ENCODE measurements around the gene NME7.

The NME7 gene

DNA sequence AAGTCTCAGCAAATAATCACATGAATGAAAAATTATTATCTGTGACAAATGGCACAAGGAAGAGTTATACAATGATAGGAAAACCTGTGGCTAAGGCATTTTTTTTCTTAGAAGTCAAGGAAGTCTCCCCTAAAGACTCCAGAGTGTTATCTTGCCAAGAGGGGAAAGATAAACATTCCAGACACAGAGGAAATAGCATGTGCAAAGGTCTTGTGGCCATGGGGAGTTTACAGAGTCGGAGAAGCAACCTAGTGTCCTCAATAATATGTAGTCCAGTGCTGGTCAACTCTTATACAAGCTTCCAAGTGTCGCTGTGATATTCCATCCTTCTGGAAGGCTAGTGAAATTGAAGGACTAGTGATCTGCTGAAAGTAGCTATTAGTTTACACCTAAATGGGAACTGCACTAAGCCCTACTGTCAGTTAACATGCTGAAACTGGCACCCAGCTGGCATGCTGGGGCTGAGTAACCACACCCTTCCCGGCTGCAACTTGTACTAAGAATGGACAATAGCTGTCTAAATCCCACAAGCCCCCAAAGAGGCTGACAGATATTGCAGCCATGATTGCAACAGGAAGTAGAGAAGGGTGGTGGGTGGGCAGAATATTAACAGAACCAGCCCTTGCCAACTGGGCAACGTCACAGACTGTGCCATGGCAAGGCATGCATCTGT is 272.6 kb downstream of the NME7 start:
- H3K36me3 ChIP-seq (replicated peaks) = no peaks in the 10 kb centered on the region
- DNase-seq = no peak
- no peaks in the 10 kb centered on the region for H3K27me3 ChIP-seq (replicated peaks)
- in situ Hi-C loops (cut with HindIII; ENCODE audit: low pct_ligation_motif_present, low sequenced_read_pairs) = no loop called here
- TF ChIP-seq CTCF (IDR thresholded peaks at IDR 0.05; ENCODE audit: low read depth, low read length, missing control alignments) = no peak
- no peak overlapping the region for H3K4me3 ChIP-seq (ENCODE audit: low read depth, low read length)
- H3K27ac ChIP-seq = no peak overlapping the region

DNA sequence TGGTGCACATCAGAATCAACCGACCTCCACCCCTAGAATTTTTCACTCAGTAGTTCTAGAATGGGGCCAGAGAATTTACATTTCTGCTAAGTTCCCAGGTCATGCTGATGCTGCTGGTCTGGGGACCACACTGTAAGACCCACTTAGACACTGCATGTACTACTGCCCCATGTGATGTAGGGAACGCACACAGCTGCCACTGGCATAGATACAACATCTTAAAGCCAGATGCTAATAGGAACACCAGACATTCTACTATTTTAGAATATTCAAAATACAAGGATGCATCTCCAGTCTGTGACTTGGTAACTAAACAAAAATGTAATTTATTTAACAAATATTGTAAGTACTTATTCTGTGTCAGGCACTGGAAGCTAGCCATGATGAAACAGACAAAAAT is 275.2 kb downstream of the NME7 start:
- Histone ChIP-seq H3K27me3 (replicated peaks) (no peaks in the 10 kb centered on the region), H3K36me3 (replicated peaks) (no peaks in the 10 kb centered on the region), H3K4me3 (ENCODE audit: low read depth, low read length) (no peak overlapping the region), H3K27ac (no peak overlapping the region)
- no peak for DNase-seq
- in situ Hi-C loops (cut with HindIII; ENCODE audit: low pct_ligation_motif_present, low sequenced_read_pairs) = no loop called here
- no peak for TF ChIP-seq CTCF (IDR thresholded peaks at IDR 0.05; ENCODE audit: low read depth, low read length, missing control alignments)

DNA sequence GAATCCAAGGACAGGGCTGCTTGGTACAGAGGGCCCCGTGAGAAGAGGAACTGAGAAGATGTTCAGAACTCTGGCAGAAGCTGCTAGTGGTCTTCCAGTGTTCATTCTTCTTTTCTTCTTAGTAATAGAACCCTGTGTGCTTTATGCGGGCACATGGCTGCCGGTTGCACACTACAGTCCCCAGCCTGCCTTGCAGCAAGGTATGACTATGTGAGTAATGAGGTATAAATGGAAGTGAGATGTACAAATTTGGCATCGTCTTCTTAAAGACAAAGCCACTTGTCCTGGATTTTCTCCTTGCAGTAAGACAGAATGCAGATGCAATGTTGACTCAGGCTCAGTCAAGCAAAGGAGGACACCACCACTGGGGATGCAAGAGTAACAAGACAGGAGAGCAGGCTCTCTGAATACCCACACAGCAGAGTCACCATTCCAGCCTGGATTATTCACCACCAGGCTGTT is 276.1 kb downstream of the NME7 start:
- DNase-seq = peak; percentile 35
- Histone ChIP-seq H3K4me3 (ENCODE audit: low read depth, low read length) (no peak overlapping the region), H3K27ac (no peak overlapping the region), H3K27me3 (replicated peaks) (no peaks in the 10 kb centered on the region), H3K36me3 (replicated peaks) (no peaks in the 10 kb centered on the region)
- TF ChIP-seq CTCF (IDR thresholded peaks at IDR 0.05; ENCODE audit: low read depth, low read length, missing control alignments) = no peak
- in situ Hi-C loops (cut with HindIII; ENCODE audit: low pct_ligation_motif_present, low sequenced_read_pairs) = no loop called here

GRCh38 chr1:169090900-169091311 is 276.7 kb downstream of the NME7 start:
- H3K4me3 ChIP-seq (ENCODE audit: low read depth, low read length) = no peak overlapping the region
- DNase-seq = no peak
- no peaks in the 10 kb centered on the region for H3K27me3 ChIP-seq (replicated peaks)
- no peak overlapping the region for H3K27ac ChIP-seq
- in situ Hi-C loops (cut with HindIII; ENCODE audit: low pct_ligation_motif_present, low sequenced_read_pairs) = no loop called here
- no peak for TF ChIP-seq CTCF (IDR thresholded peaks at IDR 0.05; ENCODE audit: low read depth, low read length, missing control alignments)
- no peaks in the 10 kb centered on the region for H3K36me3 ChIP-seq (replicated peaks)

DNA sequence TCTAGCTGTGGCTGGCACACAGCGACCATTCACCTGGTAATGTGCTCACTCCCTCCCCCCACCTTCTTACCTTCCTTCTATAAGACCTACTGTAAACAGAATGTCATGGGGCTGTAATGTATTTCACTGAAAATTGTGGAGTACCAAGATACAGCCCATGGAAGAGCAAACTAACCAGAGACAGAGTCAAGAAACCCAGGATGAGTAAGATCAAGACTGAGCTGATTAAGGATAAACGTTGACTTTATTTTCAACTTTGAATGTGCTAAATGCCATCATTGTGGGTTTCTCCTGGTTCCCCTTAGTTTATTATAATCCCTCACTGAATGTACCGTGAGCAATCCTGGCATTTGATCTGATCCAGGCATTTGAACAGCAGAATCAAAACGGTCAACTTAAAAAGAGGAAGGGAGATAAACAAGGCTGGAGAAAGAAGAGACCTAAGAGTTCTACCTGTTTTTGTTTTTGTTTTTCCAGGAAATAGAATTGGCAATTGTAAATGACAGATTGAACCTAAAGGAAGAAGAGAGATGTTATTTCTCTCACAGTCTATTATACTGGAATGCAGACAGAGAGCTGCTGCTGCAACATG is 277.2 kb downstream of the NME7 start:
- DNase-seq = no peak
- H3K27me3 ChIP-seq (replicated peaks) = no peaks in the 10 kb centered on the region
- H3K36me3 ChIP-seq (replicated peaks) = no peaks in the 10 kb centered on the region
- TF ChIP-seq CTCF (IDR thresholded peaks at IDR 0.05; ENCODE audit: low read depth, low read length, missing control alignments) = no peak
- H3K4me3 ChIP-seq (ENCODE audit: low read depth, low read length) = no peak overlapping the region
- no peak overlapping the region for H3K27ac ChIP-seq
- in situ Hi-C loops (cut with HindIII; ENCODE audit: low pct_ligation_motif_present, low sequenced_read_pairs) = no loop called here

Measured in brain microvascular endothelial cell (primary cell).